Left colon (tissue), 2 donors: ENCODE data around the gene NOTCH1. TPM values are rescaled to one million over a fixed set of nuclear protein-coding genes. Genes with fewer than 3 reads are reported as not detected.
A peak's percentile ranks its signal among the peaks of the same experiment; 100 is the strongest.

Experiments
- ATAC-seq: fragments of 200-7000 bp; cut with Tn5 transposase; one replicate; pipeline ENCODE4 v1.9.1; 2020; ENCODE audit warnings: mild to moderate bottlenecking, moderate library complexity
- DNase-seq, 2 donors: peaks; one replicate each; pipeline ENCODE4 v3.0.0-alpha.2; 2020
- intact Hi-C, 2 donors: fragments of 100-400 bp; cut with DNase I in 1 of 2; cut with micrococcal nuclease in 1 of 2; formaldehyde crosslinking; loops; one replicate each; pipeline versions ENCODE4 v1.11.2 to v1.14.0; 2022; cut with DNase I, micrococcal nuclease
- total RNA-seq, 2 donors: library from RNA; stranded (reverse); fragmentation: NEBNext Ultra II Directional; extraction: Animal tissue kit (Norgen Biotek cat#: 25700); gene quantifications; one replicate each; pipeline ENCODE4 v1.2.1, GENCODE V29; 2021
- donor health status: DM: no; HTN: no; CAD: no.
- donor health status: DM: yes; HTN: yes; CAD: no.

The NOTCH1 gene
- total RNA-seq, 2 donors from 2014 or later, result 49.5 to 72.2 TPM

GRCh38 chr9:136511670-136512592, 33.9 kb downstream of the NOTCH1 start:
- intact Hi-C loops, result no loop called here
- no peak for ATAC-seq
- no peak for DNase-seq

DNA sequence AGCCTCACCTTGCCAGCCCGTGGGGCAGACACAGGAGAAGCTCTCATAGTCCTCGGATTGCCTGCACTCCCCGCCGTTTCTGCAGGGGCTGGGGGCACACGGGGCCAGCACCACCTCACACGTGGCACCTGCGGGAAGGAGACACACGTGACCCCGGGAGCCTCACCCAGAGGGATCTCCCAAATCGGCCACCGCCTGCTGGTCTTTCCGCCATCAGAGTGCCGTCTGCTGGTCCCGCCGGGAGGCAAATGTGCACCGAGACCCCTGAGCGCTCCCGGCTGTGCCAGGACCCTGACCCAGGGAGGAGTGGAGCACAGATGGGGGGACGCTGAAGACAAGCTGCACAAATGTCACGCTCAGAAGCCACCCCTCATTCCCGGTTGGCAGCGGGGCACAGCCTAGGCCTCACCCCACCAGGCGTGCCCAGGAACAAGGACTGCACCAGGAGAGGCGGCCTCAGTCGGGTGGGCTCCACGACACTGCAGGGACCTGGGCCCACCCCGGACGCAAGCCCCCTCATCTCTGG, 34.6 kb downstream of the NOTCH1 start:
- no peak for DNase-seq
- ATAC-seq, result no peak

DNA sequence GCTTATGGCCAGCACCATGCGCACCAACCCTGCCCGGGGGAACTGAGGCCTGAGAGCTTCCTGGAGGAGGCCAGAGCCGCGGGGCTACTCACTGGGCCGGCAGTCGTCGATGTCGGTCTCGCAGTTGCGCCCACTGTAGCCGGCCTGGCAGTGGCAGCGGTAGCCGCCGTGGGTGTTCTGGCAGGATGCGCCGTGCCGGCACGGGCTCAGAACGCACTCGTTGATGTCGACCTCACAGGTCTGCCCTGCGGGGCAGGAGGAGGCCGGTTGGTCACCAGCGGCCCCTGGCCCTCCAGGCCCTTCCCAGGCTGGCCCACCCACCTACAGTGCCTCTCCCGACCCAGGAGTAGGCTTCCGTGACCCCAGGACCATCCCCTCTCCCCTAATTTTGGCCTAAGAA, 35.3 kb downstream of the NOTCH1 start:
- ATAC-seq, result no peak
- DNase-seq, result no peak
- intact Hi-C loops, result no loop called here

More for the DNA sequence above, 34.6 kb downstream of the NOTCH1 start:
- intact Hi-C loops, result no loop called here

GRCh38 chr9:136509549-136509948, 36.3 kb downstream of the NOTCH1 start:
- ATAC-seq (no peak), DNase-seq (no peak)
- intact Hi-C loops, result no loop called here

DNA sequence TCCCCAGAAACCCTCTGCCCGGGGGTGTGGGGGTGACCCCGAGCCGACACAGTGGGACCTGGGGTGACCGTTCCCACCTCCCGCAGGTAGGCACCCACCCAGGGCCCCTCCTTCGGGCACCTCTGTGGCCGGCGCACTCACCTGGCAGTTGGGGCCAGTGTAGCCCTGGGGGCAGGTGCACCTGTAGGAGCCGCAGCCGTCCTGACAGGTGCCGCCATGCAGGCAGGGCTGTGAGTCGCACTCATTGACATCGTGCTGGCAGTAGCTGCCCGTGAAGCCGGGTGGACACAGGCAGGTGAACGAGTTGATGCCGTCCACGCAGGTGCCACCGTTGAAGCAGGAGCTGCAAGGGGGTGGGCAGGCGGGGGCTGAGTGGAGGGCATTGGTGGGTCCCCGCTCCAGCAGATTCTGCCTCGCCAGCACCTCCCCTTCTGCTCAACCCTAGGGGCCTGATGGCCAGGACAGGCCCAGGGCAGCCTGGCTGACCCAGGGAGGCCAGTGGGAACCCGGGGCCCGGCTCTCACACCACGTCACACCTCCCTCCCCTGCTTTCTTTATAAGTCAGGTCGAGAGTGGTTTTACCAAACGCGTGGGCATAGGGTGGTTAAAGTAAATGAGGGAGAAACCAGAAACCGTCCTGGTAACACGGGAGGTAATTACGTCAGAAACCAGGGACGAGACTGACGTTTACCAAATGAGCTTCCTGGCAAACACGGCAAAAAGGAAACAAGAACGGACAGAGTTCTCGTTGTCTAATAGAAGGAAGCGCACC, 36.9 kb downstream of the NOTCH1 start:
- no peak for DNase-seq
- intact Hi-C loops, result no loop called here
- ATAC-seq, result no peak

GRCh38 chr9:136507992-136508375, 37.9 kb downstream of the NOTCH1 start:
- ATAC-seq, result no peak
- intact Hi-C loops, result no loop called here
- no peak for DNase-seq

- intact Hi-C loops, result no loop called here
- ATAC-seq, result no peak
These were observed 38.4 kb downstream of the NOTCH1 start for GRCh38 chr9:136507221-136507991.

DNA sequence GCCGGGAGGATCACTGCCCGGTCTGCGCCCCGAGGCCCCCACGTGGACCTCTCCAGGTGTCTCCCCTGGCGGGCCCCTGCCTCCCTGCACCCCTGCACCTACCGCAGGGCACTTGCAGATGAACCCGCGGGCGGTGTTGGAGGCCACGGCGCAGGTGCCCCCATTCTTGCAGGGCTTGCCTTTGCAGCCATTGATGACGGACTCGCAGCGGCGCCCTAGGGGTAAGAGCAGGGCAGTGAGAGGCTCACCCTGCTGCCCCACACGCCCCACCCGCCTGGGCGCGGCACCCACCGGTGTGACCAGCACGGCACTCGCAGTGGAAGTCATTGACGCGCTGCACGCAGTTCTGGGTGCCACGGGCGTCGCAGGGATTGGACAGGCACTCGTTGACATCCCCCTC, 39.4 kb downstream of the NOTCH1 start:
- DNase-seq, result no peak
- intact Hi-C loops, result no loop called here
- ATAC-seq, result peak; percentile 6

More at GRCh38 chr9:136507221-136507991, 38.4 kb downstream of the NOTCH1 start:
- DNase-seq, result no peak

GRCh38 chr9:136505406-136506403, 40.1 kb downstream of the NOTCH1 start:
- intact Hi-C loops, result no loop called here
- no peak for DNase-seq
- no peak for ATAC-seq

- DNase-seq (no peak), ATAC-seq (no peak)
- intact Hi-C loops, result no loop called here
These were observed 41.1 kb downstream of the NOTCH1 start for GRCh38 chr9:136504512-136505348.

DNA sequence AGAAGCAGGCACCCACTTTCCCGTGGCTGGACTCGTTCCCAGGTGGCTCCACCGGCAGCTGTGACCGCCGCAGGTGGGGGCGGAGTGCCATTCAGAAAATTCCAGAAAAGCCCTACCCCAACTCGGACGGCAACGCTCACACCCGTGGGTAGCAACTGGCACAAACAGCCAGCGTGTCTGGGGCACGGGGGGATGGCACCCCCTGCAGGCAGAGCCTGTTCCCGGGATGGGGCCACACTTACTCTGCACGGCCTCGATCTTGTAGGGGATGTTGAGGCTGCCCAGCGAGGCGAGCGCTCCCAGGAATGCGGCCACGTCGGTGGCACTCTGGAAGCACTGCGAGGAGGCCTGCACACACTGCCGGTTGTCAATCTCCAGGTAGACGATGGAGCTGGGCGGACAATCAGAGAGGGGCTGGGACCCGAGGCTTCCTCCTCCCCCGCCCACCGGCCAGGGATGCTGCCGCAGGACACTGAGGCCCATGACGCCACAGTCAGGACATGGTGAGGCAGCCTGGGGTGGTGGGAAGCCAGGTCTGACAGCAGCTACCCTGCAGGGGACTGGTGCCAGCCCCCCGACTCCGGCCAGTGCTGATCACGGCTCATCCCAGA, 42.8 kb downstream of the NOTCH1 start:
- no peak for ATAC-seq
- intact Hi-C loops, result no loop called here
- no peak for DNase-seq

- intact Hi-C loops, result no loop called here
- no peak for ATAC-seq
These were observed 43.7 kb downstream of the NOTCH1 start for GRCh38 chr9:136502196-136502595.

DNA sequence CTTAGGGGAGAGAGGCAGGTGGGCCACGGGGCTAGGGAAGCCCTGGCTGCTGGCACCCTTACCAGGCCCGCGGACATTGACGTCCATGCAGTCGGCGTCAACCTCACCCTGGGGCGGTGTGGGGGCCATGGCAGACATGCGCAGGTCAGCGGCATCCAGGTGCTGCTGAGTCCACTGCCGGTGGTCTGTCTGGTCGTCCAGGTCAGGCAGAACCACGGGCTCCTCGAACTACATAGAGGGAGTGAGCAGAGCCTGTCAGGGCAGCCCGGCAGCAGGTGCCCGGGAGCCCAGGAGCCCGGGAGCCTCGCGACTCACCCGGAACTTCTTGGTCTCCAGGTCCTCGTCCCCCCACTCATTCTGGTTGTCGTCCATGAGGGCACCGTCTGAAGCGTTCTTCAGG, 44.2 kb downstream of the NOTCH1 start:
- no peak for ATAC-seq
- no peak for DNase-seq
- intact Hi-C loops, result no loop called here

More at GRCh38 chr9:136502196-136502595, 43.7 kb downstream of the NOTCH1 start:
- no peak for DNase-seq

DNA sequence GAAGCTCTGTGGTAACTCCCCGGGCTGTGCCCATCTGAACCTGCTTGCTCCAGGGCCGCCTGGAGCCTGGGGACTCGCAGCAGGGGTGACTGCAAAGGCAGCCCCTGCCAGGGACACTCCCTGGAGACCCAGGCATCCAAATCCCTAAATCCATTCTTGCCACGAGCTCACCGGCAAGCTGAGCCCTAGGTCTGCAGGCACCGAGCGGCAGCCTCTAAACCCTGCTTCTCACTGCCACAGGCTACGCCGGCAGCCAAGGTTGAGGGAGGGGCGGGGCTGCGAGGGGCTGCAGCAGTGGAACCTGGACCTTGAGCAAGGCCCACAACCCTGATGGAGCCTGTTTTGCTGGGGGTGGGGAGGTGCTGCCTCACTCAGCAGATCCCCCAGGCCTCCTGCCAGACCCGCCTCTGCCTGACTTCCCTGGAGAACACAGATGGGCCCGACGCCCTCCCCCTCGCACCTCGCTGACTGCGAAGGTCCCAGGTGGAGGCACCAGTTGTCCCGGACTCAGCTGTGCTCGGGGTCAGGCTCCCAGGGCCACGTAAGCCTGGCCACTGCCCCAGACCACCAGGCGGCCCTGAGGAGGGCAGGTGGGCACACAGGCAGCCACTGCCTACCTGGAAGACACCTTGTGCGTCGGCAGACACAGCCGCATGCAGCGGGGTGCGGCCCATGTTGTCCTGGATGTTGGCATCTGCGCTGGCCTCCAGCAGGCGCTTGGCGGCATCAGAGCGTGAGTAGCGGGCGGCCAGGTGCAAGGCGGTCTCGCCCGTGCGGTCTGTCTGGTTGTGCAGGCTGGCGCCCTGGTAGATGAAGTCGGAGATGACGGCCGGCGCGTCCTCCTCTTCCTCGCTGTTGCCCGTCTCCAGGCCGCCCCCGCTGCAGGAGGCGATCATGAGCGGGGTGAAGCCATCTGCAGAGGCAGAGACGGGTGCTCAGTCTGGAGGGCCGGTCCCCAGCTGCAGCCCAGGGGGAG, 45.6 kb downstream of the NOTCH1 start:
- intact Hi-C loops, result no loop called here
- ATAC-seq (no peak), DNase-seq (no peak)

- intact Hi-C loops, result no loop called here
- DNase-seq (no peak), ATAC-seq (no peak)
These were observed 46.5 kb downstream of the NOTCH1 start for GRCh38 chr9:136499071-136499934.
